Tibial nerve (tissue), 4 donors: ENCODE measurements around the gene CLHC1.
"Not testable (repeated sequence)": the region's sequence is repeated elsewhere in the genome, so short reads cannot be mapped to it uniquely, and the experiment has no call there.

ENCODE experiments used
- EP300 ChIP-seq, 2 donors: sonication (generic); formaldehyde crosslinking; IDR thresholded peaks; one replicate each; pipeline ENCODE4 v1.6.1; 2017; ENCODE audit warnings: antibody characterized with exemption in 2 of 2, mild to moderate bottlenecking in 1 of 2
- POLR2A ChIP-seq, 2 donors: fragments of 450-650 bp; IDR thresholded peaks; one replicate each; pipeline ENCODE4 v1.6.1; 2017; ENCODE audit warnings: antibody characterized with exemption in 2 of 2, mild to moderate bottlenecking in 2 of 2, moderate library complexity in 2 of 2
- TF ChIP-seq, protein P1 (sequence below), 5 experiments: fragments of 200-600 bp in 3 of 5; fragments of 450-650 bp in 2 of 5; sonication (generic) in 3 of 5; IDR thresholded peaks; one replicate each; pipeline ENCODE4 v1.5.1; 2016 to 2019; ENCODE audit warnings: antibody characterized with exemption in 5 of 5, mild to moderate bottlenecking in 3 of 5, moderate library complexity in 2 of 5

DNA sequence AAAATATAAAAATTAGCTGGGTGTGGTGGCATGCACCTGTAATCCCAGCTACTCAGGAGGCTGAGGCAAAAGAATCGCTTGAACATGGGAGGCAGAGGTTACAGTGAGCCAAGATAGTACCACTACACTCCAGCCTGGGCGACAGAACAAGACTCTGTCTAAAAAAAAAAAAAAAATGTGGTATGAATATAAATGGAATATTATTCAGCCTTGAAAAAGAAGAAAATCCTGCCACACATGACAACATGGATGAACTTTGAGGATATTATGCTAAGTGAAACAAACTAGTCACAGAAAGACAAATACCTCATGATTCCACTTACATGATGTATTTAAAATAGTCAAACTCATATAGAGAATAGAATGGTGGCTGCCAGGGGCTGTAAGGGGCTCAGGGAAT lies 88.4 kb downstream of the CLHC1 start:
- not testable (repeated sequence) for TF ChIP-seq EP300, POLR2A (IDR thresholded peaks at IDR 0.05)
- TF ChIP-seq, protein P1, sequence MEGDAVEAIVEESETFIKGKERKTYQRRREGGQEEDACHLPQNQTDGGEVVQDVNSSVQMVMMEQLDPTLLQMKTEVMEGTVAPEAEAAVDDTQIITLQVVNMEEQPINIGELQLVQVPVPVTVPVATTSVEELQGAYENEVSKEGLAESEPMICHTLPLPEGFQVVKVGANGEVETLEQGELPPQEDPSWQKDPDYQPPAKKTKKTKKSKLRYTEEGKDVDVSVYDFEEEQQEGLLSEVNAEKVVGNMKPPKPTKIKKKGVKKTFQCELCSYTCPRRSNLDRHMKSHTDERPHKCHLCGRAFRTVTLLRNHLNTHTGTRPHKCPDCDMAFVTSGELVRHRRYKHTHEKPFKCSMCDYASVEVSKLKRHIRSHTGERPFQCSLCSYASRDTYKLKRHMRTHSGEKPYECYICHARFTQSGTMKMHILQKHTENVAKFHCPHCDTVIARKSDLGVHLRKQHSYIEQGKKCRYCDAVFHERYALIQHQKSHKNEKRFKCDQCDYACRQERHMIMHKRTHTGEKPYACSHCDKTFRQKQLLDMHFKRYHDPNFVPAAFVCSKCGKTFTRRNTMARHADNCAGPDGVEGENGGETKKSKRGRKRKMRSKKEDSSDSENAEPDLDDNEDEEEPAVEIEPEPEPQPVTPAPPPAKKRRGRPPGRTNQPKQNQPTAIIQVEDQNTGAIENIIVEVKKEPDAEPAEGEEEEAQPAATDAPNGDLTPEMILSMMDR (IDR thresholded peaks at IDR 0.05): not testable (repeated sequence)
